Dermis lymphatic vessel endothelial cell (primary cell): ENCODE data around the gene S1PR4. TPM values are rescaled to one million over a fixed set of nuclear protein-coding genes. Genes with fewer than 3 reads are reported as not detected.

Experiments used
- total RNA-seq: library from RNA; depleted of rRNA; stranded (reverse); fragments of >200 nt; gene quantifications from 2 replicates; pipeline ENCODE4 v1.2.1, GENCODE V29; 2014

Gene S1PR4, protein sequence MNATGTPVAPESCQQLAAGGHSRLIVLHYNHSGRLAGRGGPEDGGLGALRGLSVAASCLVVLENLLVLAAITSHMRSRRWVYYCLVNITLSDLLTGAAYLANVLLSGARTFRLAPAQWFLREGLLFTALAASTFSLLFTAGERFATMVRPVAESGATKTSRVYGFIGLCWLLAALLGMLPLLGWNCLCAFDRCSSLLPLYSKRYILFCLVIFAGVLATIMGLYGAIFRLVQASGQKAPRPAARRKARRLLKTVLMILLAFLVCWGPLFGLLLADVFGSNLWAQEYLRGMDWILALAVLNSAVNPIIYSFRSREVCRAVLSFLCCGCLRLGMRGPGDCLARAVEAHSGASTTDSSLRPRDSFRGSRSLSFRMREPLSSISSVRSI
- 0.87 and 0.95 TPM in 2 replicates for total RNA-seq

DNA sequence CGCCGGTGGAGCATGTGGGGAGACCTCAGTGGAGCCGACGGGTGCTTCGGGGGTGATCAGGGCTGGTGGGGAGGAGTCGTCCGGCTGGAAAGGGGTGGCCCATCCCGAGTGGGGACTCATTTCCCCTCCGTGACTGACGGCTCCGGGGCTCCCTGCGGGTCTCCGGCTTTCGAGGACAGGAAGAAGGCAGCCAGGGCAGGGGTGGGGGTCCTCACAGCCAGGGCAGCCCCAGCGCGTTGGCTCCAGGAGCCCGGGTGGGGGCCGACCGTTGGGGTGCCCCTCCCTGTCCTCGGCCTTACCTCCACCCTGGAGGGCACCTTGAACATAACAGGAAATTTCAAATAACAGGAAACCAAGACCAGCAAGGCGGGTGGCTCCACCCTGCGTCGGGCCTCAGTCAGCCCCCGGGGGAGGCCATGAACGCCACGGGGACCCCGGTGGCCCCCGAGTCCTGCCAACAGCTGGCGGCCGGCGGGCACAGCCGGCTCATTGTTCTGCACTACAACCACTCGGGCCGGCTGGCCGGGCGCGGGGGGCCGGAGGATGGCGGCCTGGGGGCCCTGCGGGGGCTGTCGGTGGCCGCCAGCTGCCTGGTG is at the start of gene S1PR4:
S1PR4 (plus strand) TSS at position 393 of the 596 bp plus-strand sequence; CDS start at position 417, 24 bp downstream.

DNA sequence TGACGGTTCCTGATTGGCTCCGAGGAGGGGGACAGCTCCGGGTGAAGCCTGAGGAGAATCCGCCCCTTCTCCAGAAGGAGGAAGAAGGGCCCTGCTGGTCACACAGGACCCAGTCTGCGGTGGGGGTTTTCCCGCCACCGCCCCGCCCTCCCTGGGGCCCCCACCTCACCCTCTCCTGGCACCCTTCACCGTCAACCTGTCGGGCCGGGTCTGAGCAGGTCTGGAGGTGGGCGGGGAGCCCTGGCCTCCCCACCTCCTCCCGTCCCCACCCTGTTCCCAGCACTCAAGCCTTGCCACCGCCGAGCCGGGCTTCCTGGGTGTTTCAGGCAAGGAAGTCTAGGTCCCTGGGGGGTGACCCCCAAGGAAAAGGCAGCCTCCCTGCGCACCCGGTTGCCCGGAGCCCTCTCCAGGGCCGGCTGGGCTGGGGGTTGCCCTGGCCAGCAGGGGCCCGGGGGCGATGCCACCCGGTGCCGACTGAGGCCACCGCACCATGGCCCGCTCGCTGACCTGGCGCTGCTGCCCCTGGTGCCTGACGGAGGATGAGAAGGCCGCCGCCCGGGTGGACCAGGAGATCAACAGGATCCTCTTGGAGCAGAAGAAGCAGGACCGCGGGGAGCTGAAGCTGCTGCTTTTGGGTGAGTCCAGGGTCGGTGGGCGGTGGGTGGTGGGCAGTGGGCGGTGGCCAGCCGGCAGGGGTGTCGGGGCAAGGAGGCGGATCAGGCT is 42.4 kb upstream of the S1PR4 start, which contains the start of gene GNA15:
GNA15 (plus strand) TSS at position 73 of the 723 bp plus-strand sequence; CDS start at position 491, 418 bp downstream.

DNA sequence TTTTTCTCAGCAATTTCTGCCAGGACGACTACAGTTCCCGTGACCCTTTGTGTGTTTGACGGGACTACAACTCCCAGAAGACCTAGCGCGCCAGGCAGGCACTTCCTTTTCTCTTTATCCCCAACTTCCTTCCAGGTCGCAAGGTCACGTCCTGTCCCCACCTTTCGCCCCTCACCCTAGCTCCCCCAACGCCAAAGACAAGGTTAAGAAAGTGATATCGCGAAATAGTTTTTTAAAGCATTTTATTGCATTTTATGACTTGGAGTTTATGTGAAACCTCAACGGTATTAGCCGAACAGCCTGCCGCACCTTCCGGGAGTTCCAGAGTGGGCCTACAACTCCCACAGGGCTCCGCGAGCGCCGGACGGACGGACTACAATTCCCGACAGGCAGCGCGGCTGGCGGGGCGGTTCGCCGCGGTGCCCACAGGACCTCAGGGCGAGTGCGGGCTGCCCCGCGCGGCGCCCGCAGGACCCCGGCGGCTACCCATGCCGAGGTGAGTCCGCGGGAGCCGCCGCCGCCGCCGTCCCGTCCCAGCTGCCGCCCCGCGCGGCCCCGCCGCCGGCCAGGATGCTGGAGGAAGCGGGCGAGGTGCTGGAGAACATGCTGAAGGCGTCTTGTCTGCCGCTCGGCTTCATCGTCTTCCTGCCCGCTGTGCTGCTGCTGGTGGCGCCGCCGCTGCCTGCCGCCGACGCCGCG is 7.0 kb downstream of the S1PR4 start, which contains the start of gene NCLN:
NCLN (plus strand) TSS at position 470 of the 699 bp plus-strand sequence; CDS start at position 571, 101 bp downstream.

DNA sequence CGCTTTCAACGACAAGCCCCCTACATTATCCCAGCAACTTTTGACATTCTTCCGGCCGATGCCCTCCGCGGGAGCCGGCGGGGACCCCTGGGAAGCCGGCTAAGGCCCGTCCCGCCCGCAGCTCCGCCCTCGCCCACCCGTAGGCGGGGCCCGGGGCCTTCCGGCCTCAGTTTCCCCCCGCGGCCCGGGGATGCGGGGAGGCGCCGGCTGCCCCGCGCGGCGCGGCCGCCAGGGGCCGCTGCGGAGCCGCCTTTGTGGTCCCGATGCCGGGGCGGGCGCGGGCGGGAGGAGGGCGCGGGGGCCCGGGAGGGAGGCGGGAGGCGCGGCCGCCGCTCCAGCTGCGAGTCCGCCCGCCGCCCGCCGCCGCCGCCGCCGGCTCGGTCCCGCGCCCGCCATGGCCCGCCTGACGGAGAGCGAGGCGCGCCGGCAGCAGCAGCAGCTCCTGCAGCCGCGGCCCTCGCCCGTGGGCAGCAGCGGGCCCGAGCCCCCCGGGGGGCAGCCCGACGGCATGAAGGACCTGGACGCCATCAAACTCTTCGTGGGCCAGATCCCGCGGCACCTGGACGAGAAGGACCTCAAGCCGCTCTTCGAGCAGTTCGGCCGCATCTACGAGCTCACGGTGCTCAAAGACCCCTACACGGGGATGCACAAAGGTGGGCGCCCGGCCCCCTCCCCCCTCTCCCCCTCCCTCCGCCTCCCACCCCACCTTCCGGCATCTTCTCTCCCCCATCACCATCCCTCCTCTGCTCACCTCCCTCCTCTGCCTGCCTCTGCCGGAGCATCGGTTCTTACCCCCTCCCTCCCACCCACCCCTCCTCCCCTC is 46.0 kb downstream of the S1PR4 start, which contains the start of gene CELF5:
CELF5 (plus strand) TSS at position 316 of the 823 bp plus-strand sequence; CDS start at position 395, 79 bp downstream.

Other genes with a start within 250 kb of the S1PR4 start
- gene ZNF77, start 233.8 kb upstream of the S1PR4 start, total RNA-seq, result 3.6 and 5.7 TPM in 2 replicates
- gene TLE6, start 201.2 kb upstream of the S1PR4 start, total RNA-seq, result 1.7 TPM in 2 replicates
- gene TLE2, start 149.5 kb upstream of the S1PR4 start, total RNA-seq, result 4.8 and 6.0 TPM in 2 replicates
- 93.0 and 114 TPM in 2 replicates for gene TLE5, start 116.3 kb upstream of the S1PR4 start, total RNA-seq
- gene GNA11, start 84.4 kb upstream of the S1PR4 start, total RNA-seq, result 41.3 and 45.6 TPM in 2 replicates
- 0.09 TPM in 1 of 2 replicates, not detected in the other for gene GNA15, start 42.7 kb upstream of the S1PR4 start, total RNA-seq
- 23.4 and 24.1 TPM in 2 replicates for gene NCLN, start 7.2 kb downstream of the S1PR4 start, total RNA-seq
- 0.11 TPM in 1 of 2 replicates, not detected in the other for gene CELF5, start 45.9 kb downstream of the S1PR4 start, total RNA-seq
- gene NFIC, start 187.8 kb downstream of the S1PR4 start, total RNA-seq, result 10.5 and 14.4 TPM in 2 replicates